ENCODE results near the gene CLASP1.

The CLASP1 gene

GRCh38 chr2:121472470-121472993, 176.7 kb downstream of the CLASP1 start:
- Histone ChIP-seq H3K9ac (ENCODE audit: low read length) (no peak overlapping the region), H3K4me2 (ENCODE audit: low read length) (no peak overlapping the region)

DNA sequence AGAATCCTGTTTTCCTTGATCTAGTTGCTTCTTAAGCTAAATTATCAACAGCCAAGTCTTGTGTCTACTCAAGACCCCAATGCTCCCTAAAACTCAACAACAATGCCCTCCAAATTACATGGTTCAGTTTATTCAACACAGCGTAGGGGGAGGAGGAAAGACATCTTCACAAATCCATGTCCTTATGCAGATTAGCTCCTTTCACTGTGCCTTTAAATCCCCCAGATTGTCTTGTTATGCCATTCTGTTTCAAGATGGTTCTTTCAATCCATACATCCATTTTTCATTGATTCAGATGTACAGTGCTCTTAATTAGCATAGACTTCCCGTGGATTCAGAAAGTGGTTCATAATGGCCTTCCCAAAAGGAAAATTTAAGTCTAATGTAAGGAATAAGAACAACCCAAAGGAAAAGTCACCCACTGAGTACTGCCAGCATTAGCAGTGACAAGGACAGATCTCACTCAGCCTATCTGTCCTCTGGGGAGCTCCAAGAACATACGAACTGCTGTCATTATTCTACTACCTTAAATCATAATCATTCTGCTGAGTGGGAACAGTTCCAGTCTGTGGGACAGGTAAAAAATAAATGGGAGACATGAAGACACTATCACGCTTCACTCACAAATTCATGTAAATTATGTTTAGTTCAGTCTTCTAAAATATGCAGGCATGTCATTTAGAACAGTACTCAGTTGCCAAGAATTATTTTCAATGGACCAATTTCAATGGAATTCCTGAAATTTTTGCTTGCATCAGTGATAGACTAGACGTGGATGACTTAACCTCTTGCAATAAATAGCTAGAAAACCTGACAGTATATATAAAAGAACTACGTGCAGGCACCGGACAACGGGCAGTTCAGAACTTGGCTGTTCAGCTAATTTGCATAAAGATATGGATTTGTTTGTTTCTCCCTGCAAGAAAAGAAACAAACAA, 177.5 kb downstream of the CLASP1 start:
- Histone ChIP-seq H3K79me2 (ENCODE audit: insufficient read depth, low read length) (no peaks in the 10 kb centered on the region), H3K27me3 (ENCODE audit: insufficient read depth, low read length) (no peaks in the 10 kb centered on the region), H3K27ac (ENCODE audit: low read depth, low read length, poor library complexity, severe bottlenecking) (no peak overlapping the region), H3K9ac (ENCODE audit: low read length) (no peak overlapping the region), H3F3A (ENCODE audit: insufficient read depth, low read length) (no peaks in the 10 kb centered on the region), H3K9me2 (ENCODE audit: low read depth, low read length) (no peaks in the 10 kb centered on the region), H3K4me2 (ENCODE audit: low read length) (no peak overlapping the region), H3K4me1 (ENCODE audit: insufficient read depth, low read length, severe bottlenecking) (no peaks in the 10 kb centered on the region), H4K20me1 (ENCODE audit: insufficient read depth, low read length) (no peaks in the 10 kb centered on the region), H3K4me3 (ENCODE audit: low read depth, low read length, poor library complexity, severe bottlenecking) (no peak overlapping the region), H3K9me3 (ENCODE audit: low read length) (no peaks in the 10 kb centered on the region), H3K36me3 (ENCODE audit: insufficient read depth, low read length) (peaks cover 51% of the 10 kb centered on the region), H2AFZ (ENCODE audit: low read length) (no peak overlapping the region)
- TF ChIP-seq CTCF (IDR thresholded peaks at IDR 0.05; ENCODE audit: low read length) (no peak), EZH2 (IDR thresholded peaks at IDR 0.05; ENCODE audit: borderline replicate concordance, low read length) (no peak)

More at GRCh38 chr2:121472470-121472993, 176.7 kb downstream of the CLASP1 start:
- no peak for TF ChIP-seq CTCF (IDR thresholded peaks at IDR 0.05; ENCODE audit: low read length)
- no peak for TF ChIP-seq EZH2 (IDR thresholded peaks at IDR 0.05; ENCODE audit: borderline replicate concordance, low read length)
- no peak overlapping the region for H3K27ac ChIP-seq (ENCODE audit: low read depth, low read length, poor library complexity, severe bottlenecking)
- H2AFZ ChIP-seq (ENCODE audit: low read length) = no peak overlapping the region
- H3K9me3 ChIP-seq (ENCODE audit: low read length) = no peaks in the 10 kb centered on the region
- H3F3A ChIP-seq (ENCODE audit: insufficient read depth, low read length) = no peaks in the 10 kb centered on the region
- H4K20me1 ChIP-seq (ENCODE audit: insufficient read depth, low read length) = no peaks in the 10 kb centered on the region
- no peaks in the 10 kb centered on the region for H3K9me2 ChIP-seq (ENCODE audit: low read depth, low read length)
- no peaks in the 10 kb centered on the region for H3K27me3 ChIP-seq (ENCODE audit: insufficient read depth, low read length)
- peaks cover 44% of the 10 kb centered on the region for H3K36me3 ChIP-seq (ENCODE audit: insufficient read depth, low read length)
- H3K4me1 ChIP-seq (ENCODE audit: insufficient read depth, low read length, severe bottlenecking) = no peaks in the 10 kb centered on the region
- H3K79me2 ChIP-seq (ENCODE audit: insufficient read depth, low read length) = no peaks in the 10 kb centered on the region
- H3K4me3 ChIP-seq (ENCODE audit: low read depth, low read length, poor library complexity, severe bottlenecking) = no peak overlapping the region

GRCh38 chr2:121470917-121471316, 178.3 kb downstream of the CLASP1 start:
- no peak overlapping the region for H2AFZ ChIP-seq (ENCODE audit: low read length)
- H3K36me3 ChIP-seq (ENCODE audit: insufficient read depth, low read length) = peaks cover 60% of the 10 kb centered on the region

More at GRCh38 chr2:121470917-121471316, 178.3 kb downstream of the CLASP1 start:
- Histone ChIP-seq H3K79me2 (ENCODE audit: insufficient read depth, low read length) (no peaks in the 10 kb centered on the region), H3K4me1 (ENCODE audit: insufficient read depth, low read length, severe bottlenecking) (no peaks in the 10 kb centered on the region), H3K4me2 (ENCODE audit: low read length) (no peak overlapping the region), H3K9ac (ENCODE audit: low read length) (no peak overlapping the region), H3K27ac (ENCODE audit: low read depth, low read length, poor library complexity, severe bottlenecking) (no peak overlapping the region), H3K4me3 (ENCODE audit: low read depth, low read length, poor library complexity, severe bottlenecking) (no peak overlapping the region), H3K9me3 (ENCODE audit: low read length) (peaks cover 2% of the 10 kb centered on the region; the same call in 1 of the 2 replicates), H3K27me3 (ENCODE audit: insufficient read depth, low read length) (no peaks in the 10 kb centered on the region), H3F3A (ENCODE audit: insufficient read depth, low read length) (no peaks in the 10 kb centered on the region), H4K20me1 (ENCODE audit: insufficient read depth, low read length) (no peaks in the 10 kb centered on the region), H3K9me2 (ENCODE audit: low read depth, low read length) (no peaks in the 10 kb centered on the region)
- TF ChIP-seq CTCF (IDR thresholded peaks at IDR 0.05; ENCODE audit: low read length) = no peak
- no peak for TF ChIP-seq EZH2 (IDR thresholded peaks at IDR 0.05; ENCODE audit: borderline replicate concordance, low read length)

Measured in OCI-LY1 (cell line).